GM12891 (cell line): ENCODE measurements around the gene DYNLRB1.

ENCODE experiments used
- DNase-seq: peaks from one replicate; pipeline ENCODE4 v3.0.0; 2011; ENCODE audit warnings: low spot score; ENCODE audit not compliant: insufficient read length
- FAIRE-seq: peaks from 2 replicates; lab custom pipeline; 2011; peaks lifted over from hg19 to GRCh38; lab: Jason Lieb, UNC
- PAX5 ChIP-seq: IDR thresholded peaks from 2 replicates; pipeline ENCODE4 v1.6.1; 2011; ENCODE audit warnings: low read length, moderate library complexity, mild to moderate bottlenecking; ENCODE audit not compliant: insufficient read depth, severe bottlenecking
- POLR2A ChIP-seq: IDR thresholded peaks from 2 replicates; pipeline ENCODE4 v1.6.1; 2011; ENCODE audit warnings: low read depth, low read length, control low read depth
- POLR2AphosphoS5 ChIP-seq: IDR thresholded peaks from 2 replicates; pipeline ENCODE4 v1.6.1; 2011; ENCODE audit warnings: low read depth, low read length, control low read depth
- POU2F2 ChIP-seq: IDR thresholded peaks from 2 replicates; pipeline ENCODE4 v1.6.1; 2011; ENCODE audit warnings: low read depth, mild to moderate bottlenecking, control low read depth, low read length, moderate library complexity
- SPI1 ChIP-seq: IDR thresholded peaks from 2 replicates; pipeline ENCODE4 v1.6.1; 2011; ENCODE audit warnings: low read depth, low read length, control low read depth
- TAF1 ChIP-seq: IDR thresholded peaks from 2 replicates; pipeline ENCODE4 v1.6.1; 2011; ENCODE audit warnings: low read depth, low read length, control low read depth

DYNLRB1 gene

GRCh38 chr20:34583544-34583943 is 67.3 kb downstream of the DYNLRB1 start:
- TF ChIP-seq POLR2A (no peak), TAF1 (no peak), POU2F2 (no peak), PAX5 (no peak), POLR2AphosphoS5 (no peak), SPI1 (no peak)
- no peak for FAIRE-seq
- no peak for DNase-seq

- TF ChIP-seq PAX5 (no peak), TAF1 (no peak), POU2F2 (no peak), POLR2AphosphoS5 (no peak), SPI1 (no peak), POLR2A (no peak)
- FAIRE-seq (no peak), DNase-seq (no peak)
These were observed 68.8 kb downstream of the DYNLRB1 start for GRCh38 chr20:34585019-34585418.

- DNase-seq (no peak), FAIRE-seq (no peak)
- TF ChIP-seq POLR2A (no peak), POU2F2 (no peak), SPI1 (no peak), TAF1 (no peak), POLR2AphosphoS5 (no peak), PAX5 (no peak)
These were observed 70.4 kb downstream of the DYNLRB1 start for GRCh38 chr20:34586488-34587163.
